Parathyroid adenoma (tissue), 2 donors: ENCODE data around the gene SINHCAF.

Experiments used
- H2AFZ ChIP-seq: fragments of 300-600 bp; sonication (generic); one replicate; pipeline ENCODE4 v1.7.0; 2017; ENCODE audit warnings: antibody characterized with exemption, mild to moderate bottlenecking
- H3K27ac ChIP-seq: fragments of 300-600 bp; sonication (generic); one replicate; pipeline ENCODE4 v1.7.0; 2017
- H3K27me3 ChIP-seq: fragments of 300-600 bp; sonication (generic); one replicate; pipeline ENCODE4 v1.7.0; 2017; ENCODE audit warnings: low read length; ENCODE audit not compliant: control insufficient read depth, insufficient read depth
- H3K36me3 ChIP-seq: fragments of 300-600 bp; sonication (generic); one replicate; pipeline ENCODE4 v1.7.0; 2017; ENCODE audit warnings: low read length; ENCODE audit not compliant: control insufficient read depth, insufficient read depth
- H3K4me1 ChIP-seq: fragments of 300-600 bp; sonication (generic); one replicate; pipeline ENCODE4 v1.7.0; 2017; ENCODE audit warnings: control low read depth
- H3K4me2 ChIP-seq: fragments of 300-600 bp; sonication (generic); one replicate; pipeline ENCODE4 v1.7.0; 2017; ENCODE audit warnings: low read length
- H3K4me3 ChIP-seq: fragments of 300-600 bp; sonication (generic); one replicate; pipeline ENCODE4 v1.7.0; 2017; ENCODE audit warnings: low read depth, low read length
- H3K79me2 ChIP-seq: fragments of 300-600 bp; sonication (generic); one replicate; pipeline ENCODE4 v1.7.0; 2017; ENCODE audit warnings: control low read depth
- H3K9ac ChIP-seq: fragments of 300-600 bp; sonication (generic); one replicate; pipeline ENCODE4 v1.7.0; 2017; ENCODE audit warnings: mild to moderate bottlenecking
- H3K9me3 ChIP-seq: fragments of 300-600 bp; sonication (generic); one replicate; pipeline ENCODE4 v1.7.0; 2017; ENCODE audit warnings: low read length; ENCODE audit not compliant: control insufficient read depth
- TF ChIP-seq, protein P1 (sequence below): fragments of 300-600 bp; sonication (generic); IDR thresholded peaks from one replicate; pipeline ENCODE4 v1.7.0; 2017; ENCODE audit warnings: antibody characterized with exemption, mild to moderate bottlenecking
- donor health status: primary hyperparathyroidism.

SINHCAF gene

GRCh38 chr12:31317471-31318395 is 8.2 kb downstream of the SINHCAF start:
- peak overlapping the region; percentile 31 for H3K4me2 ChIP-seq
- H3K27ac ChIP-seq, result no peak overlapping the region
- peaks cover 26% of the 10 kb centered on the region for H3K79me2 ChIP-seq
- H3K9ac ChIP-seq, result no peak overlapping the region
- no peaks in the 10 kb centered on the region for H3K36me3 ChIP-seq
- H3K9me3 ChIP-seq, result no peaks in the 10 kb centered on the region
- peaks cover 9% of the 10 kb centered on the region for H3K4me1 ChIP-seq
- TF ChIP-seq, protein P1, sequence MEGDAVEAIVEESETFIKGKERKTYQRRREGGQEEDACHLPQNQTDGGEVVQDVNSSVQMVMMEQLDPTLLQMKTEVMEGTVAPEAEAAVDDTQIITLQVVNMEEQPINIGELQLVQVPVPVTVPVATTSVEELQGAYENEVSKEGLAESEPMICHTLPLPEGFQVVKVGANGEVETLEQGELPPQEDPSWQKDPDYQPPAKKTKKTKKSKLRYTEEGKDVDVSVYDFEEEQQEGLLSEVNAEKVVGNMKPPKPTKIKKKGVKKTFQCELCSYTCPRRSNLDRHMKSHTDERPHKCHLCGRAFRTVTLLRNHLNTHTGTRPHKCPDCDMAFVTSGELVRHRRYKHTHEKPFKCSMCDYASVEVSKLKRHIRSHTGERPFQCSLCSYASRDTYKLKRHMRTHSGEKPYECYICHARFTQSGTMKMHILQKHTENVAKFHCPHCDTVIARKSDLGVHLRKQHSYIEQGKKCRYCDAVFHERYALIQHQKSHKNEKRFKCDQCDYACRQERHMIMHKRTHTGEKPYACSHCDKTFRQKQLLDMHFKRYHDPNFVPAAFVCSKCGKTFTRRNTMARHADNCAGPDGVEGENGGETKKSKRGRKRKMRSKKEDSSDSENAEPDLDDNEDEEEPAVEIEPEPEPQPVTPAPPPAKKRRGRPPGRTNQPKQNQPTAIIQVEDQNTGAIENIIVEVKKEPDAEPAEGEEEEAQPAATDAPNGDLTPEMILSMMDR, result no peak
- no peaks in the 10 kb centered on the region for H3K27me3 ChIP-seq
- peak overlapping the region; percentile 19 for H3K4me3 ChIP-seq
- no peak overlapping the region for H2AFZ ChIP-seq

GRCh38 chr12:31316891-31317290 is 9.1 kb downstream of the SINHCAF start:
- Histone ChIP-seq H2AFZ (no peak overlapping the region), H3K36me3 (no peaks in the 10 kb centered on the region), H3K9me3 (no peaks in the 10 kb centered on the region), H3K9ac (no peak overlapping the region), H3K27me3 (no peaks in the 10 kb centered on the region), H3K79me2 (peaks cover 22% of the 10 kb centered on the region), H3K4me2 (peak overlapping the region; percentile 31), H3K27ac (no peak overlapping the region), H3K4me3 (no peak overlapping the region), H3K4me1 (peaks cover 4% of the 10 kb centered on the region)
- TF ChIP-seq, protein P1, result no peak

- Histone ChIP-seq H3K4me1 (no peaks in the 10 kb centered on the region), H3K4me2 (no peak overlapping the region), H3K36me3 (no peaks in the 10 kb centered on the region), H3K27ac (no peak overlapping the region), H3K9ac (no peak overlapping the region), H3K4me3 (no peak overlapping the region), H3K9me3 (no peaks in the 10 kb centered on the region), H3K27me3 (no peaks in the 10 kb centered on the region), H2AFZ (no peak overlapping the region), H3K79me2 (peaks cover 26% of the 10 kb centered on the region)
- TF ChIP-seq, protein P1, result no peak
These were observed 10.0 kb downstream of the SINHCAF start for GRCh38 chr12:31315784-31316465.

DNA sequence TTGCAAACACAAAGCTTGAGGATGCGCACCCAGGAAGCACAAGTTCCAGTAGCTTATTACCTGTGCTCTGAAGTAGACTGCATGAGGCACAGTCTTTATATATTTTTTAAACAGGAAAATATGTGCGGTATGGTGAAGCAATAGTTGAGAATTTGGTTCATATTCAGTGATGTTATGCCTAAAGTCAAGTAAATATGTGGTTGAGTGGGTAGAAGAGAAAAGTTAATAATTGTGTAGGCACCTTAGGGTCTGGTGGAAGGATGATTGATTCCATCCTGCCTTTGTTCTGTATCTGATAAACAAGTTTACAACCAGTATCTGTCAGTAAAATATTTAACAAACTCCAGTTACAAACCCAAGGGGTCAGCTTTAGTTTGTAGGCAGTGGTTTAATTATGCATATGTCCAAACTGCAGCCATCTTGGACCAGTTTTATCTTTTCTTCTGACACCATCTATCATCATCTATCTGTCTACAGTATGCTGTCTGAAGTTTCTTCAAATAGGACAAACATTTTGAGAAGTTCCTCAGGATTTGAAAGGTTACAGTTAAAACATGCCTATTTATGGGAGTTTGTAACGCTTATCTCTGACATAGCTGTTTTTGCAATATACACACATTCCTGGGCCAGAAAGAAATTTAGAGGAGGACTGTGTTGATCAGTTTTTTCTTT is 10.8 kb downstream of the SINHCAF start:
- Histone ChIP-seq H3K4me2 (no peak overlapping the region), H3K4me3 (no peak overlapping the region), H3K4me1 (no peaks in the 10 kb centered on the region), H3K9me3 (no peaks in the 10 kb centered on the region), H3K9ac (no peak overlapping the region), H3K36me3 (no peaks in the 10 kb centered on the region), H3K79me2 (peaks cover 34% of the 10 kb centered on the region), H2AFZ (no peak overlapping the region), H3K27me3 (no peaks in the 10 kb centered on the region), H3K27ac (no peak overlapping the region)
- TF ChIP-seq, protein P1, result no peak
